IPS-15b (cell line): ENCODE measurements around the gene CALN1.

Experiments
- H3K27me3 ChIP-seq: one replicate; pipeline ENCODE4 v1.6.1; 2013; ENCODE audit warnings: low read length; ENCODE audit not compliant: control insufficient read depth, insufficient read depth
- H3K36me3 ChIP-seq: one replicate; pipeline ENCODE4 v1.6.1; 2013; ENCODE audit warnings: low read length; ENCODE audit not compliant: control insufficient read depth, insufficient read depth
- H3K4me1 ChIP-seq: one replicate; pipeline ENCODE4 v1.6.1; 2013; ENCODE audit warnings: mild to moderate bottlenecking, low read length; ENCODE audit not compliant: control insufficient read depth, insufficient read depth
- H3K4me3 ChIP-seq: one replicate; pipeline ENCODE4 v1.5.1; 2013; ENCODE audit warnings: low read depth, low read length
- H3K9ac ChIP-seq: one replicate; pipeline ENCODE4 v1.6.1; 2013; ENCODE audit warnings: low read depth, mild to moderate bottlenecking, low read length
- H3K9me3 ChIP-seq: one replicate; pipeline ENCODE4 v1.6.1; 2013; ENCODE audit warnings: mild to moderate bottlenecking, low read length; ENCODE audit not compliant: control insufficient read depth, insufficient read depth

The CALN1 gene

DNA sequence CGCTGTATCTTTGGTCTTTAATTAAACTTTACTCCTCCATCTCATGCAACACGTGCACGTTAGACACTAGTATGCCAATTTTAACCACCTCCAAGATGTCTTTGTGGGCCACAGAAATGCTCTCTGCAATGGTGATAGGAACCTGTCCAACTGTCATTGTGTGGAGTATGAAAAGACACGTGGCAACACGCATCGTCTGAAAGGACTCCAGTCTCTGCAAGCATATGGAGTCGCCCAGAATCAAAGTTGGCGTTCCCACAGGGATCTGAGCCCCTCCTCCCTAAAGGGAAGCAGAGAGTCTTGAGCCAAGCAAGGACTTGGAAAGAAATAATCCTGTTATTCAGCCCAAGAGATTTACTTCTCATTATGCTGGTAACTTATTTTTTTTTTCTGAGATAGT, 301.1 kb downstream of the CALN1 start:
- H3K4me1 ChIP-seq, result no peaks in the 10 kb centered on the region
- H3K36me3 ChIP-seq, result no peaks in the 10 kb centered on the region
- no peaks in the 10 kb centered on the region for H3K27me3 ChIP-seq
- H3K9ac ChIP-seq, result no peak overlapping the region
- no peaks in the 10 kb centered on the region for H3K9me3 ChIP-seq
- H3K4me3 ChIP-seq, result no peak overlapping the region

DNA sequence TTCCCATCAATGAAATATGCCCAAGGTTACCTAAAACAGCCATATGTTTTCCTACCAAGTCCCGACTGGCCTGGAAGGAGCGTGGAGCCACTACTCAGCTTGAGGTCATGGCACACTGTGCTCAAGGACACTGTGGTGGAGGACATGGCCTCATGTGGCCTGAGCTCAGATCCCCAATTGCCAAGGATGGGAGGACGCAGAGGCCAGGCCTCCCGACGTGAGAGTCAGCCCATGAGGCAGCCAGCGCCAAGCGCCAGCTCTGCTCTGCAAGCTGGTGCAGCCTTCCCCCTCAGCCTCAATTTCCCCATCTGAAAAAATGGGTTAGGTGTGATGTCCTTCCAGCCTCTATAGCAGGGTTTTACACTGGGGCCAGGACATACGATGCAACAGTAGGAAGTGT, 302.6 kb downstream of the CALN1 start:
- no peaks in the 10 kb centered on the region for H3K27me3 ChIP-seq
- H3K9ac ChIP-seq, result no peak overlapping the region
- no peaks in the 10 kb centered on the region for H3K36me3 ChIP-seq
- no peaks in the 10 kb centered on the region for H3K4me1 ChIP-seq
- H3K9me3 ChIP-seq, result no peaks in the 10 kb centered on the region
- H3K4me3 ChIP-seq, result no peak overlapping the region

DNA sequence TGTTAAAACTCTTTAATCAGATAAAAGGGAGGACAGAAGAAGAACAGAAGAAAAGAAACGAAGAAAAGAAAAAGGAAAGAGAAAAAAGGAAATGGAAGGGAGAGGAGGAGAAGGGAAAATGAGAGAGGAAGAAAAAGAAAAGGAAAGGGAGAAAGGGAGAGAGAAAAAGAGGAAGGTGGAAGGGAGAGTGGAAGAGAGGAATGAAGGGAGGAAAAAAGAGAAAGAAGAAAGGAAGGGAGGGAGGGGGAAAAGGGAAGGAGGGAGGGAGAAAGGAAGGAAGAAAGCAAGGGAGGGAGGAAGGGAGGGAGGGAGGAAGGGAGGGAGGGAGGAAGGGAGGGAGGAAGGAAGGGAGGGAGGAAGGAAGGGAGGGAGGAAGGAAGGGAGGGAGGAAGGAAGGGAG, 305.7 kb downstream of the CALN1 start:
- Histone ChIP-seq H3K4me3 (no peak overlapping the region), H3K27me3 (no peaks in the 10 kb centered on the region), H3K36me3 (no peaks in the 10 kb centered on the region), H3K9ac (no peak overlapping the region), H3K9me3 (no peaks in the 10 kb centered on the region), H3K4me1 (no peaks in the 10 kb centered on the region)

DNA sequence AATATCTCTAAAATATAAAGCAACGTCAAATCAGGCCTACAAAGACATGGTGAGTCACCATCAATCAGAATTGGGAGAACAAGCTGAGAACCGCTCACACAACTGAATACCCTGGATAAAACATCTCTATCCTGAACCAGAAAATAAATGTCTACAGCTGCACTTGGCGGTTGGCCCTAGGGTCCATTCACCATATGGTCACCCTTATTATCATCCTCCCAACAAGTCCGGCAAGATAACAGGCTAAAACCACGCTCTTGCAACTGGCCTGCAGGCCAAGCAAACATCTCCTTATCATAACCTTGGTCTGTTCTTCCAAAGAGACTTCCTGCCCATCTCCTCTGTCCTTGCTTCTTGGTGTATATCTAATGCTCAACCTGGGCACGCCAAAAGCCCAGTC, 310.7 kb downstream of the CALN1 start:
- Histone ChIP-seq H3K27me3 (no peaks in the 10 kb centered on the region), H3K4me3 (no peak overlapping the region), H3K9ac (no peak overlapping the region), H3K9me3 (no peaks in the 10 kb centered on the region), H3K36me3 (no peaks in the 10 kb centered on the region), H3K4me1 (no peaks in the 10 kb centered on the region)

DNA sequence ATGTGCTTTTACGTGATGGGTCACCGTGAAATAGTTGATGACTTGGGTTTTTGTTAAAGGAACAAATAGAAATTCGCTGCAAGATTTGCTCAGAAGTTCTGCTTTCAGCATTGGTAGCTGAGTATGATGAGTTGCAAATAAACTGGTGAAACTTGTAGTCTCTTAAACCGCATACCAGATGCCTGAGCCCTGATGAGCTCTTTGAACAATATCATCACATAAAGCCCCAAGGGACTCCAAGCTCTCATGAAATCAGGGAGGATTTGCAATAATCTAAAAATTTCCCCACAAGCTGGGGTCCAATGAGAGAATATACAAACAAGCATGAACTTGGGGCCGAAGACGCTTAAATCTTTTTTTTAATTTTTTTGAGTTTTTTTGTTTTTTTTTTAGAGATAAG, 312.4 kb downstream of the CALN1 start:
- Histone ChIP-seq H3K9me3 (no peaks in the 10 kb centered on the region), H3K27me3 (no peaks in the 10 kb centered on the region), H3K9ac (no peak overlapping the region), H3K4me1 (no peaks in the 10 kb centered on the region), H3K4me3 (no peak overlapping the region), H3K36me3 (no peaks in the 10 kb centered on the region)

DNA sequence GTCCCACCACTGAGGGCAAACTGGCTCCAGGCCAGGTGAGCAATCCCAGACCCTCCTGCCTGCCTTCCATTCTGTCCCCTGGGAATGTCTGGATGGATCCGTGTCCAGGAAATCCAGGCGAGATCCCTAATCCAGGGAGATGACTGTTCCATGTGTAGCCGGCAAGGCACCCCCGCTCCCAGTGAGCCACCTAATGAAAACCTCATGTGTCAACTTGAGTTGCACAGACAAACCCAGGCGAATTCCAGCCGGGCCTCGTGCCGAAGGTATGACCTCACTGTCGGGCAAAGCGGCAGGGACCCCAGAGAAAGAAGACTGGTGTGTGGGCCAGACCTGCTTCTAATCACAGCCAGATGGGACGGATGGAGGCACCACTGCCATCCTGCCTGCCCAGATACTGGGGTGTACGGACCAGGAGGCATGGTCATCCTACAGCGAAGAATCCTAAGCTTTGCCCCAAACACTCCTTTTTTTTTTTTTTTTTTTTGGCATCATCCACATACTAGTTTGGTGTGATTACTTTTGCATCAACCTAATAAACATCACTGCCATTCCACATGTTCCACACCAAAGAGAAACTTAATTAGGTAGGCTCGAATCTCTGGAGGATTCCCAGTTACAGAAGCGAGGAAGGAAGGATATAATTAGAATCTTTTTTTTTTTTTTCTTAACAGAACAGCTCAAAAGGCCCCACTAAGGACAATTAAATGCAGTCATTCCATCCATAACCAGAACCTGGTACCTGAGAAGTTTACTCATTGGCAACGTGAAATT, 313.1 kb downstream of the CALN1 start:
- Histone ChIP-seq H3K27me3 (no peaks in the 10 kb centered on the region), H3K9ac (no peak overlapping the region), H3K36me3 (no peaks in the 10 kb centered on the region), H3K4me3 (no peak overlapping the region), H3K4me1 (no peaks in the 10 kb centered on the region), H3K9me3 (no peaks in the 10 kb centered on the region)

DNA sequence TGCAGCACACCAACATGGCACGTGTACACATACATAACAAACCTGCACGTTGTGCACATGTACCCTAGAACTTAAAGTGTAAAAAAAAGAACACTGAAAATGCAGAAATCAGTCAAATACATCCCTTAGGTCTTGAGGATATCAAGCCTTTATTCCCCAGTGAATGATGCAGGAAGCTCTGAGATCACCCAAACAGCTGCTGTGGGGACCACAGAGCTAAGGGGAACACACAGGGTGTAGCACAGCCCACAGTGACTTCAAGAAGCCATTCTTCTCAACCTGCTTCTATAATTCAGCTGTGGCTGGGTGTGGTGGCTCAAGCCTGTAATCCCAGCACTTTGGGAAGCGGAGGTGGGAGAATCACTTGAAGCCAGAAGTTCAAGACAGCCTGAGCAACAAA, 314.9 kb downstream of the CALN1 start:
- no peak overlapping the region for H3K9ac ChIP-seq
- no peaks in the 10 kb centered on the region for H3K36me3 ChIP-seq
- no peaks in the 10 kb centered on the region for H3K9me3 ChIP-seq
- H3K4me1 ChIP-seq, result no peaks in the 10 kb centered on the region
- H3K27me3 ChIP-seq, result no peaks in the 10 kb centered on the region
- H3K4me3 ChIP-seq, result no peak overlapping the region

DNA sequence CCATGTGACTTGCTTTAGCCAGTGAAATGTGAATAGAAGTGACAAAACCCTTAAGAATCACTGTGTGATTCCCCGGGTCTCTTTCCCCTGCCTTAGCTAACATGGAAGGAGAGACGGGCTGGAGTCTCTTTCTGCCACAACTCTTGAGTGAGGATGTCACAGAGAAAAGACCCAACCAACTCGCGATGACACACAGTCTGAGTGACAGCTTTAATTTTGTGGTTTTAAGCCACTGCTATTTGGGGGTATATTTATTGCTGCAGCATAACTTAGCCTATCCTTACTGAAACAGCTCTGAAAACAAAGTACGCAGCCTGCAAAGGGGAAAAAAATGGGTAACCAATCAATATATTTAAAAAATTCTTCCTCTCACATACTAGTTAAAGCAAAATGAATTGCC, 319.4 kb downstream of the CALN1 start:
- Histone ChIP-seq H3K4me3 (no peak overlapping the region), H3K36me3 (no peaks in the 10 kb centered on the region), H3K9ac (no peak overlapping the region), H3K9me3 (no peaks in the 10 kb centered on the region), H3K27me3 (no peaks in the 10 kb centered on the region), H3K4me1 (no peaks in the 10 kb centered on the region)

DNA sequence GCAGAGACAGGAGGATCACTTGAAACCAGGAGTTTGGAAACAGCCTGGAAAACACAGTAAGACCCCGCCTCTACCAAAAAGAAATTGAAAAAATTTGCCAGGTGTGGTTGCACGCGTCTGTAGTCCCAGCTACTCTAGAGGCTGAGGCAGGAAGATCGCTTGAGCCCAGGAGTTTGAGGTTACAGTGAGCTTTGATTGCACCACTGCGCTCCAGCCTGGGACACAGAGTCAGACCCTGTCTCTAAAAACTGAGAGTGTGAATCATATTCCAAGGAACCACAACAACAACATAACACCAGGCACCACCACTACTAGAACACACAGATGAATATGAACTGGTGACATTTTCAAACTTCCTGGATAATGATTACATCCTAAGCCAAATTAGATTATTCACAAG, 324.2 kb downstream of the CALN1 start:
- H3K9ac ChIP-seq, result no peak overlapping the region
- H3K27me3 ChIP-seq, result no peaks in the 10 kb centered on the region
- no peak overlapping the region for H3K4me3 ChIP-seq
- H3K9me3 ChIP-seq, result no peaks in the 10 kb centered on the region
- H3K36me3 ChIP-seq, result no peaks in the 10 kb centered on the region
- no peaks in the 10 kb centered on the region for H3K4me1 ChIP-seq

DNA sequence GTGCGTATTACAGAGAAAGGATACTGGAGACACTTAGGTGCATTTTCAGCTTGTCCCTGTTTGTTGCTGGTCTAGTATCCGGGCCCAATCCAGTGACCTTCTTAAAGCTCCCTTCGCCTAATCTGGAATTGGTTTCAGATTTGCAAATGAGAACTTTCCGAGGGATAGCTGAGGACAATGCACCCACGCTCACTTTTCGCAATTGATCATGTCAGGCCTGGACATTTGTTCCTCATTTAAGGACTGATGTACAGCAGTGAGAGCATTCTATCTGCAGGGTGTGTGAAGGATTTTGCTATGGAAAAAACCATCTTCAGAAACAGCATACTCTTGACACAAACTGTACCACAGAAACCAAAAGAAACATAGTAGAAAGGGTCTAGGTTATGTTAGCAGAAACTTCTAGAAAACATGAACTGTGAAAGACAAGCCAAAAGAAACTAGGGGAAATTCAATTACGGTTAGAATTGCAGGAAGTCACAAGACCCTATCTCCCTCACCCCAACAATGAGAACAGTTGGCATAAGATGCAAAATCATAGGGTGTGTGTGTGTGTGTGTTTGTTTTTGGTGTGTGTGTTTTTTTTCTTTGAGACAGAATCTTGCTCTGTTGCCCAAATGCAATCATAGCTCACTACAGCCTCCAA, 331.1 kb downstream of the CALN1 start:
- Histone ChIP-seq H3K27me3 (no peaks in the 10 kb centered on the region), H3K4me3 (no peak overlapping the region), H3K36me3 (no peaks in the 10 kb centered on the region), H3K4me1 (no peaks in the 10 kb centered on the region), H3K9ac (no peak overlapping the region), H3K9me3 (no peaks in the 10 kb centered on the region)

DNA sequence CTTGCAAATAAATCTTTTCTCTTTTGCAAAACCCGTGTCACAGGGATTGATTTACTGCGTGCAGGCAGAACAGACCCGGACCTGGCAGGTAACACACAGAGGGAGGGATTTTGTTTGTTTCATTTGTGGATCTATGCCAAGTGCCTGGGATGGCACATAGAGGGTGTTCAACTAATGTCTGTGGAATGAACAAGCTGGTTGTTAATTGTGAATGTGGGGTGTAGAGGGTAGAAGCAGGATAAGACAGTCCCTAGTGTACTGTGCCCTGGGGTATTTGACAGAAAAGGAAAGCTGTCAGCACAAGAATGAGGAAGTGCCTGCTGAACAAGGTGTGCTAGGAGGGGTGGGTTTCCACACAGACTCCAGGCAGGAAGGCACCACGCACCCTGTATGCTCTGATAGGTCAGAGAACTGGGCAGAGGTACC, 331.8 kb downstream of the CALN1 start:
- H3K9ac ChIP-seq, result no peak overlapping the region
- H3K9me3 ChIP-seq, result no peaks in the 10 kb centered on the region
- H3K4me1 ChIP-seq, result no peaks in the 10 kb centered on the region
- H3K4me3 ChIP-seq, result no peak overlapping the region
- no peaks in the 10 kb centered on the region for H3K36me3 ChIP-seq
- H3K27me3 ChIP-seq, result no peaks in the 10 kb centered on the region

DNA sequence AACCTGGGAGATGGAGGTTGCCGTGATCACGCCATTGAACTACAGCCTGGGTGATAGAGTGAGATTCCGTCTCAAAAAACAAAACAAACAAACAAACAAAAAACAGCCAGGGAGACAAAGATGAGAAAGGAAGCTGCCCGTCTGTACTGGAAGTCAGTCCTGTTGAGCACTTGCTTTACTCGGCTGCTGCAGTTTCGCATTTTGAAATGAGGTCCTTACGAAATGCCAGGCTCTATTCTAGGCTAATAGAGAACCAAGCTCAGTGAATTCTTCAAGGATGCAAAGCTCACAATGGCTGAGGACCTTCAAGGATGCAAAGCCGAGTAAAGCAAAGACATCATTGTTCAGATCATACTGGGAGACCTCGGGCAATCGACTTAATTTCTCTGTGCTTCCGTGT, 333.3 kb downstream of the CALN1 start:
- no peak overlapping the region for H3K9ac ChIP-seq
- H3K4me1 ChIP-seq, result no peaks in the 10 kb centered on the region
- H3K36me3 ChIP-seq, result no peaks in the 10 kb centered on the region
- no peaks in the 10 kb centered on the region for H3K27me3 ChIP-seq
- no peaks in the 10 kb centered on the region for H3K9me3 ChIP-seq
- no peak overlapping the region for H3K4me3 ChIP-seq
